Endothelial cell of umbilical vein (primary cell): ENCODE measurements around the gene APMAP. TPM values are rescaled to one million over a fixed set of nuclear protein-coding genes. Genes with fewer than 3 reads are reported as not detected.

ENCODE experiments used
- BruUV-seq: library from RNA; stranded (reverse); fragments of 400-500 nt; replicated peaks from 2 replicates; lab custom pipeline; 2021; lab: Mats Ljungman, UMichigan
- CTCF ChIA-PET: fragments of 300-600, 350-600 bp; sonication (Branson Sonifier 250); formaldehyde crosslinking; loops from one replicate; lab custom pipeline; 2021; ENCODE audit warnings: antibody characterized with exemption, inconsistent platforms; lab: Charles Lee
- POLR2A ChIA-PET: fragments of 300-600, 350-600 bp; sonication (Branson Sonifier 250); formaldehyde crosslinking; loops from one replicate; lab custom pipeline; 2021; ENCODE audit warnings: antibody characterized with exemption, inconsistent platforms; lab: Charles Lee
- DNase-seq: peaks from one replicate; pipeline ENCODE4 v3.0.0-alpha.2; 2011; ENCODE audit warnings: low read depth, low spot score
- FAIRE-seq: peaks from 2 replicates; lab custom pipeline; 2011; peaks lifted over from hg19 to GRCh38; lab: Jason Lieb, UNC
- H2AFZ ChIP-seq: 2 replicates; pipeline ENCODE4 v1.6.0; 2012; ENCODE audit warnings: low read depth, low read length, control low read depth, inconsistent platforms
- H3K27ac ChIP-seq: 2 replicates; pipeline ENCODE4 v1.5.1; 2011; ENCODE audit warnings: low read depth, mild to moderate bottlenecking, control low read depth, low read length, moderate library complexity; ENCODE audit not compliant: insufficient read depth
- H3K27me3 ChIP-seq, 2 experiments: 2 replicates each; pipeline versions ENCODE4 v1.6.0 to v1.6.1; 2011; ENCODE audit warnings: low read length in 2 of 2, mixed read lengths in 1 of 2; ENCODE audit not compliant: control insufficient read depth in 2 of 2, insufficient read depth in 2 of 2
- H3K36me3 ChIP-seq, 2 experiments: 2 replicates in 1 of 2; 3 replicates in 1 of 2; pipeline ENCODE4 v1.5.1; 2011; ENCODE audit warnings: low read length in 2 of 2, mild to moderate bottlenecking in 1 of 2, moderate library complexity in 1 of 2; ENCODE audit not compliant: control insufficient read depth in 2 of 2, insufficient read depth in 2 of 2; ENCODE audit errors: extremely low read depth in 1 of 2
- H3K4me1 ChIP-seq: 3 replicates; pipeline ENCODE4 v1.5.1; 2011; ENCODE audit warnings: mild to moderate bottlenecking, low read length; ENCODE audit not compliant: control insufficient read depth, insufficient read depth; ENCODE audit errors: extremely low read depth
- H3K4me2 ChIP-seq: 2 replicates; pipeline ENCODE4 v1.6.1; 2011; ENCODE audit warnings: low read length, control low read depth, mixed read lengths; ENCODE audit not compliant: insufficient read depth
- H3K4me3 ChIP-seq, 3 experiments: fragments of 200-600 bp in 1 of 3; sonication (generic), shearing (Covaris generic) in 1 of 3; replicated peaks in 1 of 3; 2 replicates each; pipeline ENCODE4 v1.5.1; 2011 to 2016; ENCODE audit warnings: control low read depth in 3 of 3, low read length in 3 of 3, mild to moderate bottlenecking in 2 of 3, inconsistent platforms in 1 of 3, low read depth in 1 of 3, moderate library complexity in 1 of 3; ENCODE audit not compliant: insufficient read depth in 1 of 3
- H3K79me2 ChIP-seq: 2 replicates; pipeline ENCODE4 v1.6.0; 2012; ENCODE audit warnings: low read length, inconsistent platforms; ENCODE audit not compliant: control insufficient read depth, insufficient read depth
- H3K9ac ChIP-seq: replicated peaks from 2 replicates; pipeline ENCODE3; 2011; ENCODE audit warnings: low read length, control low read depth; ENCODE audit not compliant: insufficient read depth; ENCODE audit errors: extremely low read depth
- H3K9me1 ChIP-seq: replicated peaks from 3 replicates; pipeline ENCODE4 v1.6.0; 2011; ENCODE audit warnings: mild to moderate bottlenecking, low read length; ENCODE audit not compliant: control insufficient read depth, insufficient read depth; ENCODE audit errors: extremely low read depth
- H3K9me3 ChIP-seq: replicated peaks from 2 replicates; pipeline ENCODE4 v1.5.1; 2012; ENCODE audit warnings: low read length, inconsistent platforms; ENCODE audit not compliant: control insufficient read depth, insufficient read depth
- H4K20me1 ChIP-seq: replicated peaks from 2 replicates; pipeline ENCODE3; 2011; ENCODE audit warnings: mild to moderate bottlenecking, low read length; ENCODE audit not compliant: control insufficient read depth, insufficient read depth; ENCODE audit errors: extremely low read depth
- EZH2 ChIP-seq: IDR thresholded peaks from 2 replicates; pipeline ENCODE4 v1.6.1; 2012; ENCODE audit warnings: borderline replicate concordance, low read depth, mild to moderate bottlenecking, moderate library complexity, low read length, inconsistent platforms; ENCODE audit not compliant: severe bottlenecking
- GATA2 ChIP-seq: IDR thresholded peaks from 2 replicates; pipeline ENCODE4 v1.7.0; 2011; ENCODE audit warnings: low read depth, mild to moderate bottlenecking, moderate library complexity, mixed read lengths, low read length; ENCODE audit not compliant: insufficient read length, insufficient read depth
- MYC ChIP-seq: IDR thresholded peaks from one replicate; pipeline ENCODE4 v1.6.1; 2011; ENCODE audit warnings: mild to moderate bottlenecking, low read depth, low read length
- POLR2A ChIP-seq: IDR thresholded peaks from 2 replicates; pipeline ENCODE4 v1.6.1; 2012; ENCODE audit warnings: low read depth, mild to moderate bottlenecking, control low read depth, low read length
- POLR2AphosphoS5 ChIP-seq: IDR thresholded peaks from 2 replicates; pipeline ENCODE4 v1.6.1; 2012; ENCODE audit warnings: low read depth, mild to moderate bottlenecking, control low read depth, low read length, moderate library complexity; ENCODE audit not compliant: insufficient read depth
- dilution Hi-C: fragments of 300-500 bp; cut with MboI; formaldehyde crosslinking; loops from one replicate; pipeline ENCODE4 v1.15.0; 2019; ENCODE audit warnings: low sequenced_read_pairs; ENCODE audit not compliant: extremely low pct_ligation_motif_present
- intact Hi-C: fragments of 100-400 bp; cut with micrococcal nuclease; formaldehyde crosslinking; loops from one replicate; pipeline ENCODE4 v1.10.0; 2022
- polyA plus RNA-seq, 4 experiments: library from polyadenylated mRNA; depleted of rRNA in 3 of 4; stranded (reverse) in 3 of 4; unstranded in 1 of 4; fragments of >200 nt; gene quantifications; 2 replicates each; pipeline versions ENCODE4 v1.2.1 to v1.2.3, GENCODE V29; 2011 to 2012; ENCODE audit warnings: missing spikeins in 1 of 4
- total RNA-seq: library from RNA; stranded (reverse); gene quantifications from 2 replicates; pipeline ENCODE4 v1.2.3, GENCODE V29; 2021
- TF ChIP-seq, protein P1 (sequence below): IDR thresholded peaks from 2 replicates; pipeline ENCODE4 v1.6.1; 2011; ENCODE audit not compliant: insufficient read depth, insufficient read length

APMAP gene
- total and polyA plus RNA-seq, 2 donors (not counting 3 experiments of a cell fraction or from before 2014, with no cell fraction given): 80.7 to 110 TPM

GRCh38 chr20:24956001-24956841 lies 36.3 kb downstream of the APMAP start:
- TF ChIP-seq MYC: no peak
- no peak for TF ChIP-seq POLR2AphosphoS5
- no peak for TF ChIP-seq GATA2
- TF ChIP-seq, protein P1, sequence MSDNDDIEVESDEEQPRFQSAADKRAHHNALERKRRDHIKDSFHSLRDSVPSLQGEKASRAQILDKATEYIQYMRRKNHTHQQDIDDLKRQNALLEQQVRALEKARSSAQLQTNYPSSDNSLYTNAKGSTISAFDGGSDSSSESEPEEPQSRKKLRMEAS: no peak
- TF ChIP-seq EZH2: no peak
- TF ChIP-seq POLR2A: no peak
- peaks cover 0 to 2% of the 10 kb centered on the region in 2 experiments for H3K36me3 ChIP-seq
- POLR2A ChIA-PET: no interaction called here
- intact Hi-C loops (no loop called here), dilution Hi-C loops (no loop called here)
- no peak for FAIRE-seq
- no peaks in the 10 kb centered on the region for H4K20me1 ChIP-seq
- CTCF ChIA-PET: no interaction called here
- H3K4me2 ChIP-seq: no peak overlapping the region
- no TSS peak for BruUV-seq
- no peaks in the 10 kb centered on the region for H3K4me1 ChIP-seq
- H3K9me1 ChIP-seq: no peaks in the 10 kb centered on the region
- H3K27me3 ChIP-seq: no peaks in the 10 kb centered on the region
- no peak for DNase-seq
- no peak overlapping the region for H2AFZ ChIP-seq
- H3K27ac ChIP-seq: no peak overlapping the region
- H3K9ac ChIP-seq: no peak overlapping the region
- no peak overlapping the region for H3K4me3 ChIP-seq
- no peaks in the 10 kb centered on the region for H3K79me2 ChIP-seq
- no peaks in the 10 kb centered on the region for H3K9me3 ChIP-seq

DNA sequence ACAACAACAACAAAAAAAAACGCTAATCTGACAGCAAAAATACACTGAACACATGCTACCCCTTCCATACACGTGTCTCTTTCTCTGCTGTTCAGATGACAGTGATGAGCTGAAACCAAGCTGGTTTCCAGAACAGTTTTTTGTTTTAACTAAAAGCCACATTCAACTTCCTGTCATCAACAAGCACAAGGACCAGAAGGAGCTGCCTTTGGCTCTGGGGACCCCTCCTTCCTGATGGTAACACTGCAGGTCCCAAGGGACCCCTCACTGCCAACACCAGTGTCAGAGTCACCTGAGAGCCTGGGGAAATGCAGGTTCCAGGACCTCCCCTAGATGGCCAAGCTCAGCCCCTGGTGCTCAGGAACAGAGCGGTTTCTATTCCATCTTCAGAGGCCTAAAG lies 37.5 kb downstream of the APMAP start:
- no peaks in the 10 kb centered on the region for H3K27me3 ChIP-seq
- no peaks in the 10 kb centered on the region for H4K20me1 ChIP-seq
- dilution Hi-C loops (no loop called here), intact Hi-C loops (no loop called here)
- no peak for TF ChIP-seq POLR2A
- H3K9me3 ChIP-seq: no peaks in the 10 kb centered on the region
- DNase-seq: no peak
- POLR2A ChIA-PET: no interaction called here
- BruUV-seq: no TSS peak
- H3K4me3 ChIP-seq: no peak overlapping the region
- H3K9ac ChIP-seq: no peak overlapping the region
- H3K4me2 ChIP-seq: no peak overlapping the region
- no peak overlapping the region for H3K27ac ChIP-seq
- H3K4me1 ChIP-seq: no peaks in the 10 kb centered on the region
- CTCF ChIA-PET: interaction anchor here (0.6 to 1.3 kb wide), 2 partner anchors 23 to 1731 kb away, joined by 3 read pairs; no protein-coding TSS in a partner anchor
- FAIRE-seq: no peak
- no peaks in the 10 kb centered on the region for H3K79me2 ChIP-seq
- H2AFZ ChIP-seq: no peak overlapping the region
- H3K9me1 ChIP-seq: no peaks in the 10 kb centered on the region
- peaks cover 0 to 2% of the 10 kb centered on the region in 2 experiments for H3K36me3 ChIP-seq
